ENCODE data around the gene VAPB.

The VAPB gene

DNA sequence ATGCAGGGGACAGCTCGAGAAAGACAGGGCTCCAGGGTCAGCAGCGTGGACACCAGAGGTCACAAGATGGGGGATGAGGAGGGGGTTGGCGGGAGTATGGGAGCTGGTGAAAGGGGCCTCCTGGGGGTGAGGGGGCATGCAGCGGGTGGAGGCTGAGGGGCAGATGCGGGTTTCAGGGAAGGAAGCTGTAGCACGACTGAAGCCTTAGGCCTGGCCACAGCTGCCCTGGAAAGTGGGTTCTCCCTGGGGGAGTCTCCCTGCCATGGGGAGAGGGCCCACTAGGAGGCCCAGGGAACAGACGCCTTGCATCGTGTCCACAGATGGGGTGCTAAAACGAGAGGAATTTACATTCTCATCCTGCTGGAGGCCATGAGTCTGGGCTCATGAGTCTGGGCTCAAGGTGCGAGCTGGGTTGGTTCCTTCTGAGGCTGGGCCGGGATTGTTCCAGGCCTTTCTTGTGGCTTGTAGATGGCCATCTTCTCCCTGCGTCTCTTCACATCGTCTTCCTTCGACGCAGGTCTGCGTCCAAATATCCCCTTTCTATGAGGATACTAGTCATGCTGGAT, 108.1 kb downstream of the VAPB start:
- POLR2A ChIA-PET = no interaction called here
- CTCF ChIA-PET = interaction anchor here (0.8 to 1.1 kb wide), 2 partner anchors 14 to 49 kb away, joined by 3 read pairs; no protein-coding TSS in a partner anchor
- DNase-seq (ENCODE audit: extremely low spot score) = no peak
- TF ChIP-seq, protein P1, sequence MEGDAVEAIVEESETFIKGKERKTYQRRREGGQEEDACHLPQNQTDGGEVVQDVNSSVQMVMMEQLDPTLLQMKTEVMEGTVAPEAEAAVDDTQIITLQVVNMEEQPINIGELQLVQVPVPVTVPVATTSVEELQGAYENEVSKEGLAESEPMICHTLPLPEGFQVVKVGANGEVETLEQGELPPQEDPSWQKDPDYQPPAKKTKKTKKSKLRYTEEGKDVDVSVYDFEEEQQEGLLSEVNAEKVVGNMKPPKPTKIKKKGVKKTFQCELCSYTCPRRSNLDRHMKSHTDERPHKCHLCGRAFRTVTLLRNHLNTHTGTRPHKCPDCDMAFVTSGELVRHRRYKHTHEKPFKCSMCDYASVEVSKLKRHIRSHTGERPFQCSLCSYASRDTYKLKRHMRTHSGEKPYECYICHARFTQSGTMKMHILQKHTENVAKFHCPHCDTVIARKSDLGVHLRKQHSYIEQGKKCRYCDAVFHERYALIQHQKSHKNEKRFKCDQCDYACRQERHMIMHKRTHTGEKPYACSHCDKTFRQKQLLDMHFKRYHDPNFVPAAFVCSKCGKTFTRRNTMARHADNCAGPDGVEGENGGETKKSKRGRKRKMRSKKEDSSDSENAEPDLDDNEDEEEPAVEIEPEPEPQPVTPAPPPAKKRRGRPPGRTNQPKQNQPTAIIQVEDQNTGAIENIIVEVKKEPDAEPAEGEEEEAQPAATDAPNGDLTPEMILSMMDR (IDR thresholded peaks at IDR 0.05; ENCODE audit: control extremely low read depth, extremely low read depth, low read depth, missing control alignments) = no peak

DNA sequence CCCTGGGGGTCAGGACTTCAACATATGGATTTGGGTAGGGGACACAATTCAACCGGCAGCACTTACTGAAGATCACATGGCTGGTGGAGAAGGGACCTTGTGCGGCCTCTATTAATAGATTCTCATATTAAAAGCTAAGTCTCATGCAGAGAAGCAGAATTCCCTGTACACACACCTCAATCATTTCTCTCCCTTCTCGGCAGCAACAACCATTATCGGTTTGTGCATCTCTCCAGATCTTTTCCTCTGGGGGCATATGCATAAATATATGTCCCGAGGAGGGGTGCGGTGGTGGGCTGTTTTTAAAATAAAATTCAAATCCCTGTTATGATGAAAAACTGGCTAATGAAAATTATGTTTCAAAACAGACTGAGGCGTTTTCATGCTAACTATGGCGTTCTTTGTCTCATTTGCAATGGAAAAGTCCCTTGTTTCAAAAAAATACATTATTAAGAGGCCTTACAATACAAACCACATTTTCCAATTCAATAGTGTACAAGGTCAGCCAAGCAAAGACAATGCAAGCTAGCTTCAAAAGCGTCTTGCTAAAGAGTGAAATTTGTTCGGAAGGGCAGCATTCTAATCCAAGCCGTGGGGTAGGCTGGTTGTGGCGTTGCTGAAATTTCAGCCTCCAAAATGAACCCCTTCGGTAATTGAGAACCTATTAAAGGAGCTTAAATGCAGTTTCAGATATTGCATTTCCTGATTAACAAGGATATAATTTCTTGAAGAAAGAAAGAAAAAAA, 108.9 kb downstream of the VAPB start:
- TF ChIP-seq, protein P1 (IDR thresholded peaks at IDR 0.05; ENCODE audit: control extremely low read depth, extremely low read depth, low read depth, missing control alignments) = no peak
- DNase-seq (ENCODE audit: extremely low spot score) = no peak
- POLR2A ChIA-PET = no interaction called here
- CTCF ChIA-PET = interaction anchor here (0.8 kb wide), 1 partner anchor 50 kb away, joined by 3 read pairs; no protein-coding TSS in a partner anchor

DNA sequence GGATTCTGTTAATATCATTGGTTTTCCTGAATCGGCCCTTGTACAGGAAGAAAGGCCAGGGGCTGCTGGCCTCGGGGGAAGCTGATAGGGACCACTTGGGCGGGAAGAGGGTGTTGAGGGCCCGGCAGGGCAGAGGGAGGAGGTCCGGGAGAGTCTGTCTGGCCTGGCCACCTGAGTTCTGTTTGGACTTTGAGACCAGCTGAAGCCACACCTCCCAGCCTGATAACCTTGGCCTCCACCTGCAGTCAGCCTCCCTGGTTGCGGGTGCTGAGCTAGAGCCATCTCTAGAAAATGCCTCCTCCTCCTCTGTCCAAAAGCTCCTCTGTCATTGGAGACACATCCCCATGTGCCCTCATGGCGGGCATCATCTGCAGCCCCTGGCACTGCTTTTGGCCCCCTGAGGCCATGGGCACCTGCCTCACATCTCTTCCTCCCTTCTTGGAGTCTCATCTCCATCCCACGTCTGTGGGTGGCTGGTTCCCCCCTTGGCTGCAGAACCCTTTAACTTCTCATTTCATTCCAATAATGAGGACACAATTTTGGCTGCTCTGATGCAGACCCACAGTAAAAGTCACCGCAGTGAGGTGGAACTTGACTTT, 109.5 kb downstream of the VAPB start:
- POLR2A ChIA-PET = no interaction called here
- TF ChIP-seq, protein P1 (IDR thresholded peaks at IDR 0.05; ENCODE audit: control extremely low read depth, extremely low read depth, low read depth, missing control alignments) = no peak
- no peak for DNase-seq (ENCODE audit: extremely low spot score)
- CTCF ChIA-PET = no interaction called here

DNA sequence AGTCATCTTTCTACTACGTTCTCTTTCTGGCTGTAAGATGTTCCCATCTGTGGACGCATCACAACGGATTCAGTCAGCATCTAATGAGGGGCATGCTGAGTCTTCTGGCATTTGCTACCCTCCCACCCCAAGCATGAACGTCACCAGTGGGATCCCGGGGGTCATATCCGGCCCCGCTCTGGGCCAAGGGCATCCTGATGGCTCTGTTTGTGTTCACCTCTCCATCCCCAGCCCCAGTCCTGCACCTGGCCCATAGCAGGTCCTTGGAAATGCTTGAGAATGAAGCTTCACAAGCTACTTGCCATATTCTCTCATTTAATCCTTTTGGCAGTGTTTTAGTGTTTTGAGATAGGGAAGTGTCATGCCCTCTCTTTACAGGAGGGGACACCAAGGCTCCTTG, 111.2 kb downstream of the VAPB start:
- CTCF ChIA-PET = no interaction called here
- TF ChIP-seq, protein P1 (IDR thresholded peaks at IDR 0.05; ENCODE audit: control extremely low read depth, extremely low read depth, low read depth, missing control alignments) = no peak
- POLR2A ChIA-PET = no interaction called here
- DNase-seq (ENCODE audit: extremely low spot score) = no peak
